Measurements from ENCODE around the gene ZNF683.

Gene ZNF683

GRCh38 chr1:26408604-26409003 lies 36.1 kb upstream of the ZNF683 start:
- Histone ChIP-seq H3K4me1 (ENCODE audit: control insufficient read depth in 5 of 5, insufficient read depth in 5 of 5, low read length in 5 of 5) (peaks cover 0 to 7% (median 0%) of the 10 kb centered on the region in 5 donors), H3K27ac (ENCODE audit: low read depth, low read length) (no peak overlapping the region), H3K36me3 (ENCODE audit: control insufficient read depth in 5 of 5, insufficient read depth in 5 of 5, low read length in 5 of 5) (no peaks in the 10 kb centered on the region), H3K9me3 (ENCODE audit: control insufficient read depth in 5 of 5, low read length in 5 of 5) (no peaks in the 10 kb centered on the region), H3K27me3 (ENCODE audit: control insufficient read depth in 5 of 5, insufficient read depth in 4 of 5, low read length in 5 of 5) (peaks cover 38 to 45% (median 41%) of the 10 kb centered on the region in 5 donors), H3K9ac (ENCODE audit: low read length in 5 of 5) (no peak overlapping the region), H3K4me3 (ENCODE audit: low read depth in 1 of 5, low read length in 5 of 5) (no peak overlapping the region)

- Histone ChIP-seq H3K9me3 (ENCODE audit: control insufficient read depth in 5 of 5, low read length in 5 of 5) (no peaks in the 10 kb centered on the region), H3K27ac (ENCODE audit: low read depth, low read length) (no peak overlapping the region)
These were observed 32.8 kb upstream of the ZNF683 start for GRCh38 chr1:26405281-26405915.

GRCh38 chr1:26404641-26405040 lies 32.1 kb upstream of the ZNF683 start:
- H3K4me3 ChIP-seq (ENCODE audit: low read depth in 1 of 5, low read length in 5 of 5): no peak overlapping the region
- H3K27ac ChIP-seq (ENCODE audit: low read depth, low read length): no peak overlapping the region
- H3K9ac ChIP-seq (ENCODE audit: low read length in 5 of 5): no peak overlapping the region
- H3K9me3 ChIP-seq (ENCODE audit: control insufficient read depth in 5 of 5, low read length in 5 of 5): no peaks in the 10 kb centered on the region
- no peaks in the 10 kb centered on the region for H3K36me3 ChIP-seq (ENCODE audit: control insufficient read depth in 5 of 5, insufficient read depth in 5 of 5, low read length in 5 of 5)
- peaks cover 0 to 6% (median 0%) of the 10 kb centered on the region in 5 donors for H3K4me1 ChIP-seq (ENCODE audit: control insufficient read depth in 5 of 5, insufficient read depth in 5 of 5, low read length in 5 of 5)
- peaks cover 10 to 16% (median 11%) of the 10 kb centered on the region in 5 donors for H3K27me3 ChIP-seq (ENCODE audit: control insufficient read depth in 5 of 5, insufficient read depth in 4 of 5, low read length in 5 of 5)

More at GRCh38 chr1:26405281-26405915, 32.8 kb upstream of the ZNF683 start:
- Histone ChIP-seq H3K27me3 (ENCODE audit: control insufficient read depth in 5 of 5, insufficient read depth in 4 of 5, low read length in 5 of 5) (peaks cover 10 to 21% (median 15%) of the 10 kb centered on the region in 5 donors), H3K4me1 (ENCODE audit: control insufficient read depth in 5 of 5, insufficient read depth in 5 of 5, low read length in 5 of 5) (peaks cover 0 to 7% (median 0%) of the 10 kb centered on the region in 5 donors), H3K36me3 (ENCODE audit: control insufficient read depth in 5 of 5, insufficient read depth in 5 of 5, low read length in 5 of 5) (no peaks in the 10 kb centered on the region), H3K4me3 (ENCODE audit: low read depth in 1 of 5, low read length in 5 of 5) (no peak overlapping the region), H3K9ac (ENCODE audit: low read length in 5 of 5) (no peak overlapping the region)

- H3K4me1 ChIP-seq (ENCODE audit: control insufficient read depth in 5 of 5, insufficient read depth in 5 of 5, low read length in 5 of 5): no peaks in the 10 kb centered on the region
- peaks cover 5 to 12% (median 7%) of the 10 kb centered on the region in 5 donors for H3K27me3 ChIP-seq (ENCODE audit: control insufficient read depth in 5 of 5, insufficient read depth in 4 of 5, low read length in 5 of 5)
- no peak overlapping the region for H3K4me3 ChIP-seq (ENCODE audit: low read depth in 1 of 5, low read length in 5 of 5)
- no peaks in the 10 kb centered on the region for H3K9me3 ChIP-seq (ENCODE audit: control insufficient read depth in 5 of 5, low read length in 5 of 5)
- no peaks in the 10 kb centered on the region for H3K36me3 ChIP-seq (ENCODE audit: control insufficient read depth in 5 of 5, insufficient read depth in 5 of 5, low read length in 5 of 5)
- H3K9ac ChIP-seq (ENCODE audit: low read length in 5 of 5): no peak overlapping the region
- no peak overlapping the region for H3K27ac ChIP-seq (ENCODE audit: low read depth, low read length)
These were observed 31.1 kb upstream of the ZNF683 start for GRCh38 chr1:26403656-26404055.

GRCh38 chr1:26401891-26402290 lies 29.3 kb upstream of the ZNF683 start:
- Histone ChIP-seq H3K9me3 (ENCODE audit: control insufficient read depth in 5 of 5, low read length in 5 of 5) (no peaks in the 10 kb centered on the region), H3K4me1 (ENCODE audit: control insufficient read depth in 5 of 5, insufficient read depth in 5 of 5, low read length in 5 of 5) (no peaks in the 10 kb centered on the region), H3K9ac (ENCODE audit: low read length in 5 of 5) (no peak overlapping the region), H3K27me3 (ENCODE audit: control insufficient read depth in 5 of 5, insufficient read depth in 4 of 5, low read length in 5 of 5) (peaks cover 5 to 12% (median 7%) of the 10 kb centered on the region in 5 donors), H3K36me3 (ENCODE audit: control insufficient read depth in 5 of 5, insufficient read depth in 5 of 5, low read length in 5 of 5) (no peaks in the 10 kb centered on the region), H3K4me3 (ENCODE audit: low read depth in 1 of 5, low read length in 5 of 5) (no peak overlapping the region), H3K27ac (ENCODE audit: low read depth, low read length) (no peak overlapping the region)

- no peak overlapping the region for H3K4me3 ChIP-seq (ENCODE audit: low read depth in 1 of 5, low read length in 5 of 5)
- no peak overlapping the region for H3K9ac ChIP-seq (ENCODE audit: low read length in 5 of 5)
- H3K27me3 ChIP-seq (ENCODE audit: control insufficient read depth in 5 of 5, insufficient read depth in 4 of 5, low read length in 5 of 5): peaks cover 5 to 12% (median 7%) of the 10 kb centered on the region in 5 donors
- H3K36me3 ChIP-seq (ENCODE audit: control insufficient read depth in 5 of 5, insufficient read depth in 5 of 5, low read length in 5 of 5): no peaks in the 10 kb centered on the region
- H3K9me3 ChIP-seq (ENCODE audit: control insufficient read depth in 5 of 5, low read length in 5 of 5): no peaks in the 10 kb centered on the region
- no peak overlapping the region for H3K27ac ChIP-seq (ENCODE audit: low read depth, low read length)
- H3K4me1 ChIP-seq (ENCODE audit: control insufficient read depth in 5 of 5, insufficient read depth in 5 of 5, low read length in 5 of 5): no peaks in the 10 kb centered on the region
These were observed 26.5 kb upstream of the ZNF683 start for GRCh38 chr1:26399034-26399433.

- Histone ChIP-seq H3K4me3 (ENCODE audit: low read depth in 1 of 5, low read length in 5 of 5) (no peak overlapping the region), H3K27ac (ENCODE audit: low read depth, low read length) (no peak overlapping the region), H3K9ac (ENCODE audit: low read length in 5 of 5) (no peak overlapping the region), H3K9me3 (ENCODE audit: control insufficient read depth in 5 of 5, low read length in 5 of 5) (no peaks in the 10 kb centered on the region), H3K27me3 (ENCODE audit: control insufficient read depth in 5 of 5, insufficient read depth in 4 of 5, low read length in 5 of 5) (no peaks in the 10 kb centered on the region), H3K4me1 (ENCODE audit: control insufficient read depth in 5 of 5, insufficient read depth in 5 of 5, low read length in 5 of 5) (no peaks in the 10 kb centered on the region), H3K36me3 (ENCODE audit: control insufficient read depth in 5 of 5, insufficient read depth in 5 of 5, low read length in 5 of 5) (no peaks in the 10 kb centered on the region)
These were observed 23.2 kb upstream of the ZNF683 start for GRCh38 chr1:26395754-26396153.

GRCh38 chr1:26391450-26391849 lies 18.9 kb upstream of the ZNF683 start:
- H3K9me3 ChIP-seq (ENCODE audit: control insufficient read depth in 5 of 5, low read length in 5 of 5): no peaks in the 10 kb centered on the region
- peaks cover 0 to 9% (median 2%) of the 10 kb centered on the region in 5 donors for H3K27me3 ChIP-seq (ENCODE audit: control insufficient read depth in 5 of 5, insufficient read depth in 4 of 5, low read length in 5 of 5)

GRCh38 chr1:26389604-26390247 lies 17.2 kb upstream of the ZNF683 start:
- Histone ChIP-seq H3K9ac (ENCODE audit: low read length in 5 of 5) (no peak overlapping the region), H3K4me1 (ENCODE audit: control insufficient read depth in 5 of 5, insufficient read depth in 5 of 5, low read length in 5 of 5) (no peaks in the 10 kb centered on the region), H3K27ac (ENCODE audit: low read depth, low read length) (no peak overlapping the region), H3K9me3 (ENCODE audit: control insufficient read depth in 5 of 5, low read length in 5 of 5) (no peaks in the 10 kb centered on the region), H3K36me3 (ENCODE audit: control insufficient read depth in 5 of 5, insufficient read depth in 5 of 5, low read length in 5 of 5) (no peaks in the 10 kb centered on the region), H3K4me3 (ENCODE audit: low read depth in 1 of 5, low read length in 5 of 5) (no peak overlapping the region), H3K27me3 (ENCODE audit: control insufficient read depth in 5 of 5, insufficient read depth in 4 of 5, low read length in 5 of 5) (peaks cover 0 to 9% (median 2%) of the 10 kb centered on the region in 5 donors)

More at GRCh38 chr1:26391450-26391849, 18.9 kb upstream of the ZNF683 start:
- no peak overlapping the region for H3K27ac ChIP-seq (ENCODE audit: low read depth, low read length)
- no peaks in the 10 kb centered on the region for H3K36me3 ChIP-seq (ENCODE audit: control insufficient read depth in 5 of 5, insufficient read depth in 5 of 5, low read length in 5 of 5)
- H3K4me3 ChIP-seq (ENCODE audit: low read depth in 1 of 5, low read length in 5 of 5): no peak overlapping the region
- no peaks in the 10 kb centered on the region for H3K4me1 ChIP-seq (ENCODE audit: control insufficient read depth in 5 of 5, insufficient read depth in 5 of 5, low read length in 5 of 5)
- no peak overlapping the region for H3K9ac ChIP-seq (ENCODE audit: low read length in 5 of 5)

GRCh38 chr1:26388791-26389445 lies 16.4 kb upstream of the ZNF683 start:
- H3K4me1 ChIP-seq (ENCODE audit: control insufficient read depth in 5 of 5, insufficient read depth in 5 of 5, low read length in 5 of 5): no peaks in the 10 kb centered on the region
- no peaks in the 10 kb centered on the region for H3K9me3 ChIP-seq (ENCODE audit: control insufficient read depth in 5 of 5, low read length in 5 of 5)
- no peak overlapping the region for H3K9ac ChIP-seq (ENCODE audit: low read length in 5 of 5)
- peaks cover 0 to 9% (median 2%) of the 10 kb centered on the region in 5 donors for H3K27me3 ChIP-seq (ENCODE audit: control insufficient read depth in 5 of 5, insufficient read depth in 4 of 5, low read length in 5 of 5)
- no peak overlapping the region for H3K4me3 ChIP-seq (ENCODE audit: low read depth in 1 of 5, low read length in 5 of 5)
- H3K27ac ChIP-seq (ENCODE audit: low read depth, low read length): no peak overlapping the region
- no peaks in the 10 kb centered on the region for H3K36me3 ChIP-seq (ENCODE audit: control insufficient read depth in 5 of 5, insufficient read depth in 5 of 5, low read length in 5 of 5)

Data from subcutaneous abdominal adipose tissue (tissue), 5 donors.